Central memory CD4-positive, alpha-beta T cell (primary cell): ENCODE data around the gene NTMT2.

Experiments used
- DNase-seq: peaks from one replicate; pipeline ENCODE4 v3.0.0; 2022

Gene NTMT2

DNA sequence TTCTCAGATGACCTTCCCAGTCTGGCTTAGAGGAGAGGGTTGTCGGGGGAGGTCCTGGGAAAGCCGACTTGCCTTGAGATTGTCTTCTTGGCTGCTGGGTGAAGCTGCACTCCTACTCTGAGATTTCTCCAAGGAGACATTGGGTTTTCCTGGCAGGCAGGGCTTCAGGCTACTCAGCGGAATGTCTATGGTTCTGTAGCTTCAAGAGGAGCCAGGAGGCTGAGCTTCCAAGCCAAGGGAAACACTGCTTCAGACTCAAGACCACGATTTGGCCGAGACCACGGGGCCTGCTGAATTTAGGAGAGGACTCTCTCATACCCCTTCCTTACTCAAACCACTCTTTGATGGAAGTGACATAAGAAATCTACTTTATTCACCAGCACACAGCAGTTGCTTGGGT, 67.8 kb downstream of the NTMT2 start:
- no peak for DNase-seq

GRCh38 chr1:170214117-170215032, 68.6 kb downstream of the NTMT2 start:
- DNase-seq = no peak

DNA sequence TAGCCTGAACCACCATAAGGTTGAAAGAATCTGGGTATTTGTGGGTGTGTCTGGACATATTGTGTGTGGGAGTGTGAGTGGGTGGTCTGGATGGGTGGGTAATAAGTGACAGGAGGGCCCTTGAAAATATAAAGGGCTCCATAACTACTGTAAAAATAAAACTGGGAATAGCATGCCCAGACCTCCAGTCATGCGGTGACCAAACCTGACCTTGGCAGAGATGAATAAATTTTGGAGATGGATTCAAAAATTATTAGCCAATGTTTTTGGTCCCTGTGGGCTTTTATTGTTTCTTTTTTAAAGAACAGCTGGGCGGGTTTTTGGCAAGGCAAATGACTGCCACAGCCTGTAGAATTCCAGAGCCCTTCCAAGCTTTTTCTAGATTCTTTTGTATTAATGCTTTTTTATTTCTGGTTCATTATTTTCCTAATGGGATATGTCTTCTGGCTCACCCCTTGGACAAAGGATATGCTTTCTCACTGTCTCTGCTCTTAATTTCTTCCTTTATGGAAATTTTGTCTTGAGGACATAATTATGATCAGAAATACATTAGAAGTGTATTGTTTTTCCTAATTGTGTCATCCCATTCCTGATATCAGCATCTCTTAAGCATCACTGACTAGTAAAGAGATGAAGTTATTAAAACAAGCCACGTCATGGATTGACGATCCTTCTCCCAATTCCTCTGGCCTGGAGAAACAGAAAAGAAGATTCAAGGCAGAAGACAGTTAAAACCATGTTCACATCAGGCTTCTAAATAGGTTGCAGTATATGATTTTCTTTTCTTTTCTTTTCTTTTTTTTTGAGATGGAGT, 69.5 kb downstream of the NTMT2 start:
- DNase-seq = no peak

DNA sequence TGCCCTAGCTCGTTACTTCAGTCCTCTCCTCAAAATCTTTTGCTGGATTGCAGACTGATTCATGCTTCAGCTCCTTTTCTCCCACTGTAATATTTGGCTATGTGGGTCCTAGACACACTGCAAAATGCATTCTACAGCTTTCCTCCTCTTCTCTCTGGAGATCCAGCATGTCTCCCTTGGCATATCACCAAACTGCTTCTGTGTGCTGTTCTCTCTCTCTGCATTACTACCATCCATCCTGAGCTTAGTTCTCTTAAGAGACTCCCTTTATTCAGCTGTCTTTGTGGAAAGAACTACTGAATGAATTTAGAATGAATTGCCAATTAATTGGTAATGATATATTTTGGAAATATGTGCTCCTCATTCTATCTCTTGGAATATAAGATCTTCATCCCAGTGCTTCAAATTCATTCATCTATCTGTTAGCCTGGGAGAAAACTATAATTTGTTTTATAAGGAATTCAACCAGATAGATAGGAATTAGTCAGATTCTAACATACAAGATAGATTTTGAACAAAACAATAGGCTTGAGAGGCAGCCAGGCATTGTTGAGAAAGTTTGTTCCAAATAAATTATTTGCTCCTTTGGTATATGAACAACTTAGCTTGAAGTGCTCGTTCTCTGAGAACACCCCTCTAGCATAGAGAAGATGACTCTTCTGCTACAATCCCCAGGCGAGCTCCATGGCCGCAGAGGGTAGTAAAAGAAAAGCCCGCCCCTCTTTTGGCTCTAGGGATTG, 71.9 kb downstream of the NTMT2 start:
- DNase-seq = no peak

- no peak for DNase-seq
Observed at GRCh38 chr1:170218257-170218650, 72.5 kb downstream of the NTMT2 start.
